Keratinocyte (primary cell): ENCODE data around the gene OPRD1. TPM values are rescaled to one million over a fixed set of nuclear protein-coding genes. Genes with fewer than 3 reads are reported as not detected.

Source experiments
- DNase-seq: peaks from one replicate; pipeline ENCODE4 v3.0.0-alpha.2; 2011; ENCODE audit warnings: low read depth, missing footprints, low spot score
- FAIRE-seq: peaks from 2 replicates; lab custom pipeline; 2011; peaks lifted over from hg19 to GRCh38; lab: Jason Lieb, UNC
- H2AFZ ChIP-seq: 2 replicates; pipeline ENCODE4 v1.6.0; 2012; ENCODE audit warnings: low read length, control low read depth, inconsistent platforms; ENCODE audit not compliant: control insufficient read depth
- H3K27ac ChIP-seq: 2 replicates; pipeline ENCODE4 v1.5.1; 2011; ENCODE audit warnings: low read length; ENCODE audit not compliant: control insufficient read depth, insufficient read depth
- H3K27me3 ChIP-seq: 3 replicates; pipeline ENCODE4 v1.6.0; 2011; ENCODE audit warnings: low read length; ENCODE audit not compliant: control insufficient read depth, insufficient read depth; ENCODE audit errors: extremely low read depth
- H3K36me3 ChIP-seq, 2 experiments: 2 replicates in 1 of 2; 3 replicates in 1 of 2; pipeline ENCODE4 v1.5.1; 2011; ENCODE audit warnings: low read length in 2 of 2, mild to moderate bottlenecking in 1 of 2; ENCODE audit not compliant: control insufficient read depth in 2 of 2, insufficient read depth in 2 of 2; ENCODE audit errors: extremely low read depth in 1 of 2
- H3K4me1 ChIP-seq: 3 replicates; pipeline ENCODE4 v1.5.1; 2011; ENCODE audit warnings: low read length; ENCODE audit not compliant: control insufficient read depth, insufficient read depth; ENCODE audit errors: extremely low read depth
- H3K4me2 ChIP-seq: 3 replicates; pipeline ENCODE4 v1.6.0; 2011; ENCODE audit warnings: low read depth, low read length; ENCODE audit not compliant: control insufficient read depth, insufficient read depth; ENCODE audit errors: extremely low read depth
- H3K4me3 ChIP-seq, 3 experiments: fragments of 200-600 bp in 1 of 3; sonication (generic) in 1 of 3; 2 replicates in 2 of 3; 3 replicates in 1 of 3; pipeline ENCODE4 v1.5.1; 2011 to 2016; ENCODE audit warnings: low read length in 3 of 3, mild to moderate bottlenecking in 3 of 3, control low read depth in 2 of 3, inconsistent platforms in 1 of 3, low read depth in 1 of 3, mixed read lengths in 1 of 3, mixed run types in 1 of 3, moderate library complexity in 1 of 3; ENCODE audit not compliant: control insufficient read depth in 2 of 3, insufficient read depth in 2 of 3; ENCODE audit errors: extremely low read depth in 1 of 3
- H3K79me2 ChIP-seq: 2 replicates; pipeline ENCODE4 v1.6.0; 2012; ENCODE audit warnings: low read length; ENCODE audit not compliant: control insufficient read depth, insufficient read depth
- H3K9ac ChIP-seq: 3 replicates; pipeline ENCODE4 v1.6.0; 2011; ENCODE audit warnings: low read length; ENCODE audit not compliant: control insufficient read depth, insufficient read depth; ENCODE audit errors: extremely low read depth
- H3K9me1 ChIP-seq: 3 replicates; pipeline ENCODE4 v1.6.0; 2011; ENCODE audit warnings: low read length; ENCODE audit not compliant: control insufficient read depth, insufficient read depth; ENCODE audit errors: extremely low read depth
- H3K9me3 ChIP-seq: 2 replicates; pipeline ENCODE4 v1.5.1; 2012; ENCODE audit warnings: low read depth, low read length; ENCODE audit not compliant: control insufficient read depth
- H4K20me1 ChIP-seq: 3 replicates; pipeline ENCODE4 v1.6.0; 2011; ENCODE audit warnings: low read length; ENCODE audit not compliant: control insufficient read depth, insufficient read depth; ENCODE audit errors: extremely low read depth
- CTCF ChIP-seq, 3 experiments: IDR thresholded peaks in 1 of 3; conservative IDR thresholded peaks in 1 of 3; optimal IDR thresholded peaks in 1 of 3; 2 replicates in 2 of 3; 3 replicates in 1 of 3; pipeline versions ENCODE3 to v1.5.1; 2011; ENCODE audit warnings: low read length in 3 of 3, mild to moderate bottlenecking in 3 of 3, moderate library complexity in 2 of 3, control low read depth in 1 of 3, inconsistent platforms in 1 of 3; ENCODE audit not compliant: insufficient read depth in 2 of 3; ENCODE audit errors: extremely low read depth in 1 of 3
- EZH2 ChIP-seq: IDR thresholded peaks from one replicate; pipeline ENCODE4 v1.6.1; 2012; ENCODE audit warnings: inconsistent platforms, mild to moderate bottlenecking, low read length, moderate library complexity
- dilution Hi-C: fragments of 300-500 bp; cut with MboI; formaldehyde crosslinking; loops from one replicate; pipeline ENCODE4 v1.7.0; 2020; ENCODE audit warnings: low sequenced_read_pairs; ENCODE audit not compliant: extremely low pct_ligation_motif_present
- polyA plus RNA-seq, 5 experiments: library from polyadenylated mRNA; depleted of rRNA in 3 of 5; stranded (reverse) in 3 of 5; stranded (forward) in 1 of 5; unstranded in 1 of 5; fragments of >200 nt; gene quantifications; 1 replicate in 1 of 5; 2 replicates in 3 of 5; 3 replicates in 1 of 5; pipeline versions ENCODE4 v1.2.1 to v1.2.3, GENCODE V29; 2011 to 2012; ENCODE audit warnings: missing spikeins in 2 of 5, low read depth in 1 of 5, low replicate concordance in 1 of 5

OPRD1 gene
- polyA plus RNA-seq, 1 donor (not counting 4 experiments of a cell fraction or from before 2014, with no cell fraction given): not detected

- no peak overlapping the region for H2AFZ ChIP-seq
- no peaks in the 10 kb centered on the region for H3K9me1 ChIP-seq
- dilution Hi-C loops: no loop called here
- H3K4me1 ChIP-seq: peaks cover 7% of the 10 kb centered on the region
- H3K4me2 ChIP-seq: no peak overlapping the region
- H3K4me3 ChIP-seq: no peak overlapping the region
- no peak for DNase-seq
- H3K27me3 ChIP-seq: no peaks in the 10 kb centered on the region
- H3K9me3 ChIP-seq: no peaks in the 10 kb centered on the region
- H4K20me1 ChIP-seq: no peaks in the 10 kb centered on the region
- H3K79me2 ChIP-seq: no peaks in the 10 kb centered on the region
- H3K27ac ChIP-seq: no peak overlapping the region
- no peak overlapping the region for H3K9ac ChIP-seq
- H3K36me3 ChIP-seq: peaks cover 0 to under 1% of the 10 kb centered on the region in 2 experiments
- no peak for FAIRE-seq
- TF ChIP-seq EZH2 (no peak), CTCF (optimal IDR thresholded peaks at IDR 0.05 in 1 of 3, IDR thresholded peaks at IDR 0.05 in 1 of 3, conservative IDR thresholded peaks at IDR 0.05 in 1 of 3; ENCODE audit: extremely low read depth in 1 of 3, insufficient read depth in 2 of 3, low read length in 3 of 3) (no peak)
Measured at GRCh38 chr1:28778021-28778420, 33.9 kb upstream of the OPRD1 start.

- Histone ChIP-seq H3K4me1 (peaks cover 6% of the 10 kb centered on the region), H3K79me2 (no peaks in the 10 kb centered on the region), H3K27ac (no peak overlapping the region), H2AFZ (no peak overlapping the region), H3K27me3 (no peaks in the 10 kb centered on the region), H3K36me3 (no peaks in the 10 kb centered on the region), H3K9me3 (no peaks in the 10 kb centered on the region), H3K9ac (no peak overlapping the region), H3K4me2 (no peak overlapping the region), H3K4me3 (no peak overlapping the region), H4K20me1 (no peaks in the 10 kb centered on the region), H3K9me1 (no peaks in the 10 kb centered on the region)
- no peak for FAIRE-seq
- TF ChIP-seq CTCF (optimal IDR thresholded peaks at IDR 0.05 in 1 of 3, IDR thresholded peaks at IDR 0.05 in 1 of 3, conservative IDR thresholded peaks at IDR 0.05 in 1 of 3; ENCODE audit: extremely low read depth in 1 of 3, insufficient read depth in 2 of 3, low read length in 3 of 3) (no peak), EZH2 (no peak)
- no peak for DNase-seq
- dilution Hi-C loops: no loop called here
Measured at GRCh38 chr1:28779751-28780408, 32.1 kb upstream of the OPRD1 start.
